ENCODE data around the gene ZNF135.

DNA sequence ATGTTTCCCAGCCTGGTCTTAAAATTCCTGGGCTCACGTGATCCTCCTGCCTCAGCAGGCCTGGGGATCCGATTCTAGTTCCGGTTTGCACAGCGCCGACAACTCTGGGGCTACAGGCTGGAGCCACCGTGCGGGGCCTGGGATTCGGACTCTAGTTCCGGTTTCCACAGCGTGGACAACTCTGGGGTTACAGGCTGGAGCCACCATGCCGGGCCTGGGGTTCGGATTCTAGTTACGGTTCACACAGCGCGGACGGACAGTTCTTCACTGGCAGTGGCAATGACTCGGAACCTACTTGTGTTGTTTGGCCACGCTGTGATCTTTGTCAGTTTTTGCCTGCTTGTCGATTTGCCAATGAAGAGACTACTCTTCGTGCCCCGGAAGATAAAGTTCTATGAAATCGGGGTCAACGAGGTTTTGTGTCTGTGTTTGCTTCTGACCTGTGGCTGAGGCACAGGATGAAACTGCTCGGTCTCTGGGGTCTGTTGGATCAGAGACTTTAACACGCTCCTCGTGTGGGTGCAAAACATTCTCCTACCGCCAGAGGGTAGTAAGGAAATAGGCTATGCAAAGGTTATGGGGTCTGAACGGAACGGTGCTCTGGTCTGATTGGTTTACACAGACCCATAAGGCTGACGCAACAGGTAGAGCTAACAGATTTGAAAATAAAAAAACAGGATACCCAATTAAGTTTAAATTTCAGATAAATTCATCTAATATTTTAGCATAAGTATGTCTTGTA lies 37.4 kb upstream of the ZNF135 start:
- TF ChIP-seq, protein P1, sequence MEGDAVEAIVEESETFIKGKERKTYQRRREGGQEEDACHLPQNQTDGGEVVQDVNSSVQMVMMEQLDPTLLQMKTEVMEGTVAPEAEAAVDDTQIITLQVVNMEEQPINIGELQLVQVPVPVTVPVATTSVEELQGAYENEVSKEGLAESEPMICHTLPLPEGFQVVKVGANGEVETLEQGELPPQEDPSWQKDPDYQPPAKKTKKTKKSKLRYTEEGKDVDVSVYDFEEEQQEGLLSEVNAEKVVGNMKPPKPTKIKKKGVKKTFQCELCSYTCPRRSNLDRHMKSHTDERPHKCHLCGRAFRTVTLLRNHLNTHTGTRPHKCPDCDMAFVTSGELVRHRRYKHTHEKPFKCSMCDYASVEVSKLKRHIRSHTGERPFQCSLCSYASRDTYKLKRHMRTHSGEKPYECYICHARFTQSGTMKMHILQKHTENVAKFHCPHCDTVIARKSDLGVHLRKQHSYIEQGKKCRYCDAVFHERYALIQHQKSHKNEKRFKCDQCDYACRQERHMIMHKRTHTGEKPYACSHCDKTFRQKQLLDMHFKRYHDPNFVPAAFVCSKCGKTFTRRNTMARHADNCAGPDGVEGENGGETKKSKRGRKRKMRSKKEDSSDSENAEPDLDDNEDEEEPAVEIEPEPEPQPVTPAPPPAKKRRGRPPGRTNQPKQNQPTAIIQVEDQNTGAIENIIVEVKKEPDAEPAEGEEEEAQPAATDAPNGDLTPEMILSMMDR (IDR thresholded peaks at IDR 0.05; ENCODE audit: insufficient read depth, low read length): no peak
- TF ChIP-seq POLR2AphosphoS5 (IDR thresholded peaks at IDR 0.05; ENCODE audit: low read depth) (no peak), GABPA (IDR thresholded peaks at IDR 0.05; ENCODE audit: low read depth) (no peak)
- TF ChIP-seq, protein P2, sequence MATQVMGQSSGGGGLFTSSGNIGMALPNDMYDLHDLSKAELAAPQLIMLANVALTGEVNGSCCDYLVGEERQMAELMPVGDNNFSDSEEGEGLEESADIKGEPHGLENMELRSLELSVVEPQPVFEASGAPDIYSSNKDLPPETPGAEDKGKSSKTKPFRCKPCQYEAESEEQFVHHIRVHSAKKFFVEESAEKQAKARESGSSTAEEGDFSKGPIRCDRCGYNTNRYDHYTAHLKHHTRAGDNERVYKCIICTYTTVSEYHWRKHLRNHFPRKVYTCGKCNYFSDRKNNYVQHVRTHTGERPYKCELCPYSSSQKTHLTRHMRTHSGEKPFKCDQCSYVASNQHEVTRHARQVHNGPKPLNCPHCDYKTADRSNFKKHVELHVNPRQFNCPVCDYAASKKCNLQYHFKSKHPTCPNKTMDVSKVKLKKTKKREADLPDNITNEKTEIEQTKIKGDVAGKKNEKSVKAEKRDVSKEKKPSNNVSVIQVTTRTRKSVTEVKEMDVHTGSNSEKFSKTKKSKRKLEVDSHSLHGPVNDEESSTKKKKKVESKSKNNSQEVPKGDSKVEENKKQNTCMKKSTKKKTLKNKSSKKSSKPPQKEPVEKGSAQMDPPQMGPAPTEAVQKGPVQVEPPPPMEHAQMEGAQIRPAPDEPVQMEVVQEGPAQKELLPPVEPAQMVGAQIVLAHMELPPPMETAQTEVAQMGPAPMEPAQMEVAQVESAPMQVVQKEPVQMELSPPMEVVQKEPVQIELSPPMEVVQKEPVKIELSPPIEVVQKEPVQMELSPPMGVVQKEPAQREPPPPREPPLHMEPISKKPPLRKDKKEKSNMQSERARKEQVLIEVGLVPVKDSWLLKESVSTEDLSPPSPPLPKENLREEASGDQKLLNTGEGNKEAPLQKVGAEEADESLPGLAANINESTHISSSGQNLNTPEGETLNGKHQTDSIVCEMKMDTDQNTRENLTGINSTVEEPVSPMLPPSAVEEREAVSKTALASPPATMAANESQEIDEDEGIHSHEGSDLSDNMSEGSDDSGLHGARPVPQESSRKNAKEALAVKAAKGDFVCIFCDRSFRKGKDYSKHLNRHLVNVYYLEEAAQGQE (IDR thresholded peaks at IDR 0.05; ENCODE audit: insufficient replicate concordance, low read depth): no peak

All from HL-60 (cell line).